SU-DHL-6 (cell line): Measurements from ENCODE around the gene CUTA.

Experiments
- H2AFZ ChIP-seq: fragments of 200-600 bp; sonication (generic); 2 replicates; pipeline ENCODE4 v1.6.1; 2014; ENCODE audit warnings: low read depth, mild to moderate bottlenecking, moderate library complexity, mixed read lengths, antibody characterized with exemption, low read length; ENCODE audit not compliant: severe bottlenecking
- H3F3A ChIP-seq: fragments of 200-600 bp; shearing (Covaris generic); 2 replicates; pipeline ENCODE4 v1.6.0; 2016; ENCODE audit warnings: antibody characterized with exemption, mild to moderate bottlenecking; ENCODE audit not compliant: insufficient read depth
- H3K27ac ChIP-seq: fragments of 200-600 bp; sonication (generic); 2 replicates; pipeline ENCODE4 v1.5.1; 2016; ENCODE audit warnings: low read depth, mild to moderate bottlenecking, low read length, moderate library complexity, mixed read lengths
- H3K27me3 ChIP-seq: fragments of 200-600 bp; sonication (generic), shearing (Covaris generic); 2 replicates; pipeline ENCODE4 v1.6.0; 2014; ENCODE audit warnings: mild to moderate bottlenecking, low read length
- H3K36me3 ChIP-seq: fragments of 200-600 bp; sonication (generic); 2 replicates; pipeline ENCODE4 v1.6.1; 2014; ENCODE audit warnings: mild to moderate bottlenecking, low read length, mixed read lengths
- H3K4me2 ChIP-seq: fragments of 300-600, 200-600 bp; shearing (Covaris generic), sonication (generic); 2 replicates; pipeline ENCODE4 v1.6.0; 2014; ENCODE audit warnings: low read length, low read depth, mild to moderate bottlenecking; ENCODE audit not compliant: poor library complexity, severe bottlenecking
- H3K4me3 ChIP-seq: fragments of 200-600 bp; sonication (generic); 2 replicates; pipeline ENCODE4 v1.5.1; 2014; ENCODE audit warnings: antibody characterized with exemption, low read length, mild to moderate bottlenecking, mixed read lengths; ENCODE audit not compliant: insufficient read depth, poor library complexity, severe bottlenecking
- H3K79me2 ChIP-seq: fragments of 200-600 bp; sonication (generic); 2 replicates; pipeline ENCODE4 v1.6.1; 2014; ENCODE audit warnings: mild to moderate bottlenecking, low read length, moderate library complexity; ENCODE audit not compliant: insufficient read depth
- H3K9ac ChIP-seq: fragments of 200-600 bp; sonication (generic); 2 replicates; pipeline ENCODE4 v1.7.0; 2014; ENCODE audit warnings: mild to moderate bottlenecking, low read length
- H3K9me2 ChIP-seq: fragments of 200-600 bp; sonication (generic); replicated peaks from 2 replicates; pipeline ENCODE4 v1.6.1; 2014; ENCODE audit warnings: low read length; ENCODE audit not compliant: insufficient read depth
- H3K9me3 ChIP-seq: fragments of 200-600 bp; sonication (generic); 2 replicates; pipeline ENCODE4 v1.6.1; 2014; ENCODE audit warnings: low read length, mixed read lengths; ENCODE audit not compliant: insufficient read depth
- H4K20me1 ChIP-seq: fragments of 200-600 bp; sonication (generic); 2 replicates; pipeline ENCODE4 v1.6.1; 2014; ENCODE audit warnings: low read depth, mild to moderate bottlenecking, antibody characterized with exemption, low read length, moderate library complexity, mixed read lengths
- EZH2phosphoT487 ChIP-seq: fragments of 200-600 bp; sonication (generic), shearing (Covaris generic); conservative IDR thresholded peaks from 2 replicates; pipeline ENCODE4 v1.6.1; 2018; ENCODE audit warnings: mild to moderate bottlenecking, antibody characterized with exemption, low read length, moderate library complexity, mixed read lengths
- TF ChIP-seq, protein P1 (sequence below): fragments of 200-600 bp; sonication (generic); IDR thresholded peaks from one replicate; pipeline ENCODE4 v1.5.1; 2017; ENCODE audit warnings: antibody characterized with exemption, mild to moderate bottlenecking, low read length, moderate library complexity; ENCODE audit not compliant: insufficient read depth, poor library complexity, severe bottlenecking

CUTA gene

GRCh38 chr6:33445119-33445603 lies 27.3 kb upstream of the CUTA start:
- TF ChIP-seq, protein P1, sequence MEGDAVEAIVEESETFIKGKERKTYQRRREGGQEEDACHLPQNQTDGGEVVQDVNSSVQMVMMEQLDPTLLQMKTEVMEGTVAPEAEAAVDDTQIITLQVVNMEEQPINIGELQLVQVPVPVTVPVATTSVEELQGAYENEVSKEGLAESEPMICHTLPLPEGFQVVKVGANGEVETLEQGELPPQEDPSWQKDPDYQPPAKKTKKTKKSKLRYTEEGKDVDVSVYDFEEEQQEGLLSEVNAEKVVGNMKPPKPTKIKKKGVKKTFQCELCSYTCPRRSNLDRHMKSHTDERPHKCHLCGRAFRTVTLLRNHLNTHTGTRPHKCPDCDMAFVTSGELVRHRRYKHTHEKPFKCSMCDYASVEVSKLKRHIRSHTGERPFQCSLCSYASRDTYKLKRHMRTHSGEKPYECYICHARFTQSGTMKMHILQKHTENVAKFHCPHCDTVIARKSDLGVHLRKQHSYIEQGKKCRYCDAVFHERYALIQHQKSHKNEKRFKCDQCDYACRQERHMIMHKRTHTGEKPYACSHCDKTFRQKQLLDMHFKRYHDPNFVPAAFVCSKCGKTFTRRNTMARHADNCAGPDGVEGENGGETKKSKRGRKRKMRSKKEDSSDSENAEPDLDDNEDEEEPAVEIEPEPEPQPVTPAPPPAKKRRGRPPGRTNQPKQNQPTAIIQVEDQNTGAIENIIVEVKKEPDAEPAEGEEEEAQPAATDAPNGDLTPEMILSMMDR: no peak
- no peak for TF ChIP-seq EZH2phosphoT487
- no peak overlapping the region for H3K4me3 ChIP-seq
- no peak overlapping the region for H3K9ac ChIP-seq
- no peaks in the 10 kb centered on the region for H3K27me3 ChIP-seq
- no peak overlapping the region for H3K4me2 ChIP-seq
- no peaks in the 10 kb centered on the region for H3K36me3 ChIP-seq
- H4K20me1 ChIP-seq: no peaks in the 10 kb centered on the region
- no peaks in the 10 kb centered on the region for H3K9me2 ChIP-seq
- H3F3A ChIP-seq: no peaks in the 10 kb centered on the region
- no peaks in the 10 kb centered on the region for H3K79me2 ChIP-seq
- no peak overlapping the region for H2AFZ ChIP-seq
- no peaks in the 10 kb centered on the region for H3K9me3 ChIP-seq
- H3K27ac ChIP-seq: no peak overlapping the region

GRCh38 chr6:33443619-33444504 lies 26.0 kb upstream of the CUTA start:
- Histone ChIP-seq H3K27ac (no peak overlapping the region), H3K9me2 (no peaks in the 10 kb centered on the region), H2AFZ (no peak overlapping the region), H3K4me2 (no peak overlapping the region), H3K9ac (no peak overlapping the region), H3K36me3 (no peaks in the 10 kb centered on the region), H3K9me3 (no peaks in the 10 kb centered on the region), H3K79me2 (no peaks in the 10 kb centered on the region), H3K27me3 (no peaks in the 10 kb centered on the region), H3F3A (no peaks in the 10 kb centered on the region), H4K20me1 (no peaks in the 10 kb centered on the region), H3K4me3 (no peak overlapping the region)
- TF ChIP-seq, protein P1: no peak
- TF ChIP-seq EZH2phosphoT487: no peak

- H3K36me3 ChIP-seq: no peaks in the 10 kb centered on the region
- no peak overlapping the region for H2AFZ ChIP-seq
- TF ChIP-seq, protein P1: no peak
- TF ChIP-seq EZH2phosphoT487: no peak
- no peak overlapping the region for H3K4me3 ChIP-seq
- H3K9me2 ChIP-seq: no peaks in the 10 kb centered on the region
- no peak overlapping the region for H3K4me2 ChIP-seq
- no peak overlapping the region for H3K27ac ChIP-seq
- H3K79me2 ChIP-seq: no peaks in the 10 kb centered on the region
- no peaks in the 10 kb centered on the region for H4K20me1 ChIP-seq
- H3K27me3 ChIP-seq: no peaks in the 10 kb centered on the region
- no peaks in the 10 kb centered on the region for H3F3A ChIP-seq
- no peak overlapping the region for H3K9ac ChIP-seq
- no peaks in the 10 kb centered on the region for H3K9me3 ChIP-seq
Measured at GRCh38 chr6:33443025-33443424, 25.1 kb upstream of the CUTA start.
